Left lobe of liver (tissue), 2 donors: ENCODE measurements around the gene ATXN1. TPM values are rescaled to one million over a fixed set of nuclear protein-coding genes. Genes with fewer than 3 reads are reported as not detected.

Experiments used
- ATAC-seq: fragments of 200-7000 bp; cut with Tn5 transposase; one replicate; pipeline ENCODE4 v1.9.1; 2020; ENCODE audit warnings: mild to moderate bottlenecking, moderate library complexity
- DNase-seq: peaks from one replicate; pipeline ENCODE4 v3.0.0-alpha.2; 2020; ENCODE audit warnings: low spot score
- total RNA-seq: library from RNA; stranded (reverse); gene quantifications from one replicate; pipeline ENCODE4 v1.2.1, GENCODE V29; 2021
- donor health status: DM: no; HTN: no; CAD: no; lungs with moderate emphysema.
- donor health status: DM: no; HTN: yes; CAD: no.

ATXN1 gene
- total RNA-seq, 1 donor from 2014 or later, result 29.5 TPM

GRCh38 chr6:16518265-16518664, 243.0 kb downstream of the ATXN1 start:
- no peak for DNase-seq
- ATAC-seq, result no peak

GRCh38 chr6:16514249-16514648, 247.0 kb downstream of the ATXN1 start:
- peak; percentile 57 for ATAC-seq
- no peak for DNase-seq

- ATAC-seq, result no peak
These were observed 248.5 kb downstream of the ATXN1 start for GRCh38 chr6:16512544-16513290.

GRCh38 chr6:16511723-16512489, 249.4 kb downstream of the ATXN1 start:
- no peak for ATAC-seq
- no peak for DNase-seq

More at GRCh38 chr6:16512544-16513290, 248.5 kb downstream of the ATXN1 start:
- DNase-seq, result no peak

- ATAC-seq, result peak; percentile 88
- no peak for DNase-seq
These were observed 250.1 kb downstream of the ATXN1 start for GRCh38 chr6:16511040-16511660.

DNA sequence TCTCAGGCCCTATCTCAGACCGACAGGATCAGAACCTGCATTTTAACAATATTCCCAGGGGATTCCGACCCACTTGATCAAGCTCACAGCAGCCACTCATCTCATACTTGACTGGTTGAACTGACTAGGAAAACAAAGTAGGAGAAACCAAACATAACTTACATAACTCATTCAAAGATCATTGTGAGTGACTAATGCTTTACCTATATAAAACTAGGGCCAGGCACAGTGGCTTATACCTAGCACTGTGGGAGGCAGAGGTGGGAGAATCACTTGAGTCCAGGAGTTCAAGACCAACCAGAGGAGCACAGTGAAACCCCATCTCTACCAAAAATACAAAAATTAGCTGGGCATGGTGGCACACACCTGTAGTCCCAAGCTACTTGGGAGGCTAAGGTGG, 251.0 kb downstream of the ATXN1 start:
- no peak for ATAC-seq
- no peak for DNase-seq

GRCh38 chr6:16508959-16509358, 252.3 kb downstream of the ATXN1 start:
- no peak for ATAC-seq
- no peak for DNase-seq

DNA sequence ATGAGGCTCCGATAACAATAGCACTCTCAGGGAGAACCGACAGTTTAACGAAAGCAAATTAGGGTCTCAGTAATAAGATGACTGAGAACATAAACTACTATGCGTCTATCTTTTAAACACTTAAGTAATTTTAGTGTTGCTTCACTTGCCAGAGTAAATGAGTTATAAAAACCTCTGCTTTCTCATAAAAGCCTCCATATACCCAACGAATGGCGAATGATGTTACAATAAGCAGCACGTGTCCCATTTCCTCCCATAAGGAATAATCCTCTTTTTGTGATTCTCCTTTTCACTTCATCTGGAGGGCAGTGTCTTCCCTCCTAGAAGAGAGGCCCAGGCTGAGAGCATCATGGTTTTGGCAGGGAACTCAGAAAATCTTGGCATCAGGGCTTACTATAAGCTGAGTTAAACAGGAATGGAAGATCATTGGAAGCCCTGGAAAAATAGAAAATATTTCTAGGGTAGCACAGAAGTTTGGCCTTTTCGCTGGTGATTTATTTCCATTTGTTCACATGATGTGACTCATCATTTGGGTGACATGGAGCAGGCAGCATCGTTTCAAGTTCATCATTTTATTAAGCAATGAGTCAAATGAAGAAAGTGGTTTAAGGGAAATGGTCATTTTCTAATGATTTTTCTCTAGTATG, 255.4 kb downstream of the ATXN1 start:
- ATAC-seq, result no peak
- DNase-seq, result no peak

DNA sequence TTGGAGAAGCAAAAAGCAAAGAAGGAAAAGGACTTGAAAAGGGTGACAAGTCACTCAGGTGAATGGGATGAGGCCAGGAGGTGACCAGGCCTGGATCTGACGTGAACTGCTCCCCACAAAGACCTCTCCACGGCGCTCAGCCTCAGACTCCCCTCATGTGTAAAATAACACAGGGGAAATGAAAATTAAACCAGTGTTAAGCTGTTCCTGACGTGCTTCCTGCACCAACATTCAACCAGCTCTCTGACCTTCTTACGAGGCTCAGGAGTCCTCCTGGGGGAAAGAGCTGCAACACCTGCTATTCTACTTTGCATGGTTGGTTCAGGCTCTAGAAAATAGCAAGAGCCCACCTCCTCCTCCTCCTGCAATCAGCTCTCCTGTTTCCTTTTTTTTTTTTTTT, 256.7 kb downstream of the ATXN1 start:
- no peak for DNase-seq
- ATAC-seq, result no peak

- DNase-seq, result no peak
- no peak for ATAC-seq
These were observed 257.3 kb downstream of the ATXN1 start for GRCh38 chr6:16503970-16504415.

DNA sequence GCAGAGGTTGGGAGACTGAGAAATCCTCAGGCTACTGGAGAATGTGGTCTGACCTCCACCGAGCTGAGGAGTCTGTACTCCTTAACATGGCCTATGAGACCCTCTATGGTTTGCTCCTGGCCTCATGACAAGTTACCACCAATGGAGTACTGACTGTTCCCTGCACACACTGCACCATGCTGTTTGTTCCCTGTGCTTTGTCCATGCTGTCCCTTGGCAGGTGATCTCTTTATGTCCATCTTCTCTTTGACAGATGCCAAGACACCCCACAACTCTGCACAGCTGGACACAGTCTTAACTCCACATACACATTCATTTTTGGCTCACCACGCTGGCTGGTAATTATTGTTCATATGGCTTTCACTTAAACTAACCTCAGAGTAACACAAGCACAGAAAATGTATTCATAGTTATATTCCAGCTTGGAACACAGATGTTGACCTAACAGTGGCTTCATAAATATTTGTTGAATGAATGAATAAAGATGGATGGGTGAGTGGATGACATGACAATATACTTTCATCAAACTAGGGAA, 258.0 kb downstream of the ATXN1 start:
- DNase-seq, result no peak
- ATAC-seq, result no peak

GRCh38 chr6:16498957-16499356, 262.3 kb downstream of the ATXN1 start:
- no peak for ATAC-seq
- DNase-seq, result no peak

DNA sequence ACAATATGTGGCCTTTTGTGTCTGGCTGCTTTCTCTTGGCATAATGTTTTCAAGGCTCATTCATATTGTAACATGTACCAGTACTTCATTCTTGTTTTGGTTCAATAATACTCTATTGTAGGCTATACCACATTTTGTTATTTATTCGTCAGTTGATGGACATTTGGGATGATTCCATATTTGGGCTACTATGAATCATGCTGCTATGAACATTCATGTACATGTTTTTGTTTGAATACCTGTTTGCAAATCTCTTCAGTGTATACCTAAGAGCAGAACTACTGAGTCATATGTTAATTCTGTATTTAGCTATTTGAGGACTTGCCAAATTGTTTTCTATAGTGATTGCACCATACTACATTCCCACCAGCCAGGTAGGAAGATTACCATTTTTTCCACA, 263.0 kb downstream of the ATXN1 start:
- no peak for DNase-seq
- ATAC-seq, result no peak

- ATAC-seq, result no peak
- DNase-seq, result no peak
These were observed 264.1 kb downstream of the ATXN1 start for GRCh38 chr6:16496991-16497801.

GRCh38 chr6:16496210-16496609, 265.1 kb downstream of the ATXN1 start:
- no peak for DNase-seq
- no peak for ATAC-seq

GRCh38 chr6:16494793-16495192, 266.5 kb downstream of the ATXN1 start:
- no peak for DNase-seq
- no peak for ATAC-seq

GRCh38 chr6:16493802-16494201, 267.5 kb downstream of the ATXN1 start:
- ATAC-seq, result no peak
- DNase-seq, result no peak

DNA sequence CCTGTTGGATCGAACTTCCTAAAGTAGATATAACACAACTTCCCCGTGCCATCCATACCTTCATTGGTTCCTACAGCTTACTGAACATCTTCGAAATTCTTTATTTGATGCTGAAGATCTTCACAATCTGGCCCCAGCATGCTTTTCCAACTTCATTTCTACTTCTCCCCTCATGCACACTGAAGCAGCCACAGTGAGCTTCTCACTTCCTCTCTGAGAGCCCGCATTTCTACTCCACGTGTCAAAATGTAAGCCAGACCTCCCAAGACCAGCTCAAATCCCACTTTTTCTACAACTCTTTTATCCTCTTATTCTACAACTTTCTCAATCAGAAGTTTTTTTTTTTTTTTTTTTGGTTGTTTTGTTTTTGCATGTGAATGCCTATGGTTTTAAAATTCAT, 268.1 kb downstream of the ATXN1 start:
- ATAC-seq (no peak), DNase-seq (no peak)

DNA sequence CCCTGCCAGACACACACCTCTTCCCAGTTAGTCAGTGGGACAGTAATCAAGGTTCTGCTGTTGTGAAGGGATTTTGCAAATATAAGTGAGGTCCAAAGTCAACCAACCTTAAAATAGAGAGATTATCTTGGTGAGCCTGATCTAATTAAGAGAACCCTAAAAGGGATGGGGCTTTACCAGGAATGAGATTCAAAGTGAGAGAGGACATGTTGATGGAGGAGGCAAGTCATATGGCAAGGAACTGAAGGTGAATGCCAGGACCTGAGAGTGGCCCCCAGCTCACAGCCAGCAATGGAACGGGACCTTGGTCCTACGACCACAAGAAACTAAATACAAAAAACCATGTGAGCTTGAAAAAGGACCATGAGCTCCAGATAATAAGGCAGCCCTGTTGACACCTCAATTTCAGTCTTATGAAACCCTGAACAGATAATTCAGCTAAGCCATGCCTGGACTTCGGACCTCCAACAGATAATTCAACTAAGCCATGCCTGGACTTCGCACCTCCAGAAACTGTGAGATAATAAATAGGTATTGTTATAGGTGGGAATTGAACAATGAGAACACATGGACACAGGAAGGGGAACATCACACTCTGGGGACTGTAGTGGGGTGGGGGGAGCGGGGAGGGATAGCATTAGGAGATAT, 269.5 kb downstream of the ATXN1 start:
- DNase-seq (no peak), ATAC-seq (peak; percentile 86)

GRCh38 chr6:16490616-16491015, 270.6 kb downstream of the ATXN1 start:
- ATAC-seq (no peak), DNase-seq (no peak)
